Naive thymus-derived CD4-positive, alpha-beta T cell (primary cell): Measurements from ENCODE around the gene SFXN5. TPM values are rescaled to one million over a fixed set of nuclear protein-coding genes. Genes with fewer than 3 reads are reported as not detected.

Source experiments
- ATAC-seq: fragments of 150-1000 bp; cut with Tn5 transposase; 2 replicates; pipeline ENCODE4 v1.10.0; 2021; ENCODE audit warnings: mild to moderate bottlenecking, moderate library complexity
- CTCF ChIA-PET: fragments of 350-600 bp; sonication (Branson Sonifier 250); formaldehyde crosslinking; loops from one replicate; lab custom pipeline; 2021; ENCODE audit warnings: antibody characterized with exemption; lab: Charles Lee
- POLR2A ChIA-PET: fragments of 350-600 bp; sonication (Branson Sonifier 250); formaldehyde crosslinking; loops from one replicate; lab custom pipeline; 2021; ENCODE audit warnings: antibody characterized with exemption, inconsistent platforms; lab: Charles Lee
- DNase-seq, 9 donors: peaks; one replicate each; pipeline versions ENCODE4 v3.0.0 to v3.0.0-alpha.2; 2020 to 2022; ENCODE audit warnings: mixed read lengths in 1 of 9
- H3K27ac ChIP-seq: one replicate; pipeline ENCODE4 v1.7.0; 2013; ENCODE audit warnings: mild to moderate bottlenecking, low read depth, low read length, moderate library complexity
- H3K27me3 ChIP-seq, 2 donors: one replicate each; pipeline ENCODE4 v1.7.0; 2013; ENCODE audit warnings: low read length in 2 of 2, mild to moderate bottlenecking in 2 of 2, moderate library complexity in 2 of 2; ENCODE audit not compliant: control insufficient read depth in 2 of 2, insufficient read depth in 2 of 2
- H3K36me3 ChIP-seq, 3 experiments: 1 replicate in 2 of 3; 2 replicates in 1 of 3; pipeline ENCODE4 v1.7.0; 2013; ENCODE audit warnings: low read length in 3 of 3, mild to moderate bottlenecking in 3 of 3, moderate library complexity in 1 of 3; ENCODE audit not compliant: insufficient read depth in 3 of 3, control insufficient read depth in 2 of 3
- H3K4me1 ChIP-seq, 2 donors: one replicate each; pipeline ENCODE4 v1.7.0; 2013; ENCODE audit warnings: low read length in 2 of 2, mild to moderate bottlenecking in 2 of 2, moderate library complexity in 1 of 2; ENCODE audit not compliant: control insufficient read depth in 2 of 2, insufficient read depth in 2 of 2
- H3K4me3 ChIP-seq: 2 replicates; pipeline ENCODE4 v1.7.0; 2013; ENCODE audit warnings: mild to moderate bottlenecking, low read length
- H3K9me3 ChIP-seq, 3 experiments: 1 replicate in 2 of 3; 2 replicates in 1 of 3; pipeline ENCODE4 v1.7.0; 2013; ENCODE audit warnings: low read length in 3 of 3; ENCODE audit not compliant: control insufficient read depth in 2 of 3
- H3K27ac Mint-ChIP-seq, 9 donors: one replicate each; pipeline ENCODE4 v1.8.0; 2020 to 2022; ENCODE audit warnings: mixed read lengths in 9 of 9, mild to moderate bottlenecking in 8 of 9, moderate library complexity in 5 of 9, inconsistent platforms in 2 of 9
- H3K27me3 Mint-ChIP-seq, 5 donors: one replicate each; pipeline ENCODE4 v1.8.0; 2021 to 2022; ENCODE audit warnings: mixed read lengths in 5 of 5, mild to moderate bottlenecking in 1 of 5
- H3K36me3 Mint-ChIP-seq, 5 donors: one replicate each; pipeline ENCODE4 v1.8.0; 2020 to 2022; ENCODE audit warnings: mixed read lengths in 5 of 5, mild to moderate bottlenecking in 3 of 5, inconsistent platforms in 1 of 5
- H3K4me1 Mint-ChIP-seq, 7 donors: one replicate each; pipeline ENCODE4 v1.8.0; 2020 to 2022; ENCODE audit warnings: mixed read lengths in 7 of 7, mild to moderate bottlenecking in 3 of 7, inconsistent platforms in 1 of 7
- H3K4me3 Mint-ChIP-seq, 10 donors: one replicate each; pipeline ENCODE4 v1.8.0; 2020 to 2022; ENCODE audit warnings: mild to moderate bottlenecking in 10 of 10, mixed read lengths in 10 of 10, moderate library complexity in 6 of 10, inconsistent platforms in 2 of 10
- H3K9me3 Mint-ChIP-seq, 11 donors: one replicate each; pipeline ENCODE4 v1.8.0; 2020 to 2022; ENCODE audit warnings: mixed read lengths in 11 of 11, mild to moderate bottlenecking in 4 of 11, inconsistent platforms in 1 of 11, moderate library complexity in 1 of 11
- intact Hi-C, 2 donors: fragments of 100-400 bp; cut with micrococcal nuclease; formaldehyde crosslinking; loops; one replicate each; pipeline ENCODE4 v1.15.1; 2023
- polyA plus RNA-seq, 2 donors: library from polyadenylated mRNA; unstranded; fragments of 300-500 nt; fragmentation: Illumina TruSeq; gene quantifications; one replicate each; pipeline ENCODE4 v1.2.3, GENCODE V29; 2021
- total RNA-seq, 6 experiments: library from RNA in 5 of 6; stranded (reverse) in 5 of 6; gene quantifications; 1 replicate in 5 of 6; 2 replicates in 1 of 6; pipeline ENCODE4 v1.2.3 and lab custom pipeline; 2021 to 2026

Gene SFXN5
- total and polyA plus RNA-seq, 7 experiments from 2014 or later, result 2.2 to 17.4 (median 9.1) TPM

- no peaks in the 10 kb centered on the region for H3K27me3 Mint-ChIP-seq
- POLR2A ChIA-PET, result no interaction called here
- Histone ChIP-seq H3K27ac (no peak overlapping the region), H3K4me1 (no peaks in the 10 kb centered on the region), H3K36me3 (no peaks in the 10 kb centered on the region), H3K27me3 (no peaks in the 10 kb centered on the region), H3K4me3 (no peak overlapping the region), H3K9me3 (no peaks in the 10 kb centered on the region)
- DNase-seq (no peak), ATAC-seq (no peak)
- H3K27ac Mint-ChIP-seq, result no peak overlapping the region
- peaks cover 0 to 3% (median 0%) of the 10 kb centered on the region in 5 donors for H3K36me3 Mint-ChIP-seq
- CTCF ChIA-PET, result interaction anchor here (0.5 kb wide), 1 partner anchor 127 kb away, joined by 3 read pairs; no protein-coding TSS in a partner anchor
- no peaks in the 10 kb centered on the region for H3K4me1 Mint-ChIP-seq
- H3K4me3 Mint-ChIP-seq, result no peak overlapping the region
- intact Hi-C loops, result no loop called here
- H3K9me3 Mint-ChIP-seq, result no peaks in the 10 kb centered on the region
Measured at GRCh38 chr2:72998234-72998651, 73.3 kb downstream of the SFXN5 start.

- no peaks in the 10 kb centered on the region for H3K9me3 ChIP-seq
- no peaks in the 10 kb centered on the region for H3K4me1 Mint-ChIP-seq
- DNase-seq, result peak in 1 of 9 donors; percentile 9
- no peaks in the 10 kb centered on the region for H3K4me1 ChIP-seq
- intact Hi-C loops, result no loop called here
- no peaks in the 10 kb centered on the region for H3K27me3 ChIP-seq
- no peak for ATAC-seq
- no peaks in the 10 kb centered on the region for H3K36me3 ChIP-seq
- POLR2A ChIA-PET, result no interaction called here
- H3K4me3 ChIP-seq, result no peak overlapping the region
- H3K27ac ChIP-seq, result no peak overlapping the region
- no peak overlapping the region for H3K4me3 Mint-ChIP-seq
- H3K9me3 Mint-ChIP-seq, result no peaks in the 10 kb centered on the region
- CTCF ChIA-PET, result interaction anchor here (0.7 to 1.9 kb wide), 2 partner anchors 9 to 181 kb away, joined by 4 to 7 read pairs; no protein-coding TSS in a partner anchor
- no peaks in the 10 kb centered on the region for H3K27me3 Mint-ChIP-seq
- no peak overlapping the region for H3K27ac Mint-ChIP-seq
- peaks cover 0 to 3% (median 0%) of the 10 kb centered on the region in 5 donors for H3K36me3 Mint-ChIP-seq
Measured at GRCh38 chr2:72996117-72996502, 75.4 kb downstream of the SFXN5 start.

GRCh38 chr2:72995430-72996116, 75.9 kb downstream of the SFXN5 start:
- no peaks in the 10 kb centered on the region for H3K4me1 Mint-ChIP-seq

GRCh38 chr2:72994991-72995380, 76.5 kb downstream of the SFXN5 start:
- Mint-ChIP-seq H3K36me3 (peaks cover 0 to 3% (median 0%) of the 10 kb centered on the region in 5 donors), H3K4me1 (no peaks in the 10 kb centered on the region), H3K27ac (no peak overlapping the region), H3K9me3 (no peaks in the 10 kb centered on the region), H3K4me3 (no peak overlapping the region), H3K27me3 (no peaks in the 10 kb centered on the region)
- DNase-seq (no peak), ATAC-seq (no peak)
- Histone ChIP-seq H3K4me1 (no peaks in the 10 kb centered on the region), H3K27ac (no peak overlapping the region), H3K4me3 (no peak overlapping the region), H3K36me3 (no peaks in the 10 kb centered on the region), H3K27me3 (no peaks in the 10 kb centered on the region), H3K9me3 (no peaks in the 10 kb centered on the region)
- ChIA-PET POLR2A (no interaction called here), CTCF (interaction anchor here (0.8 to 3.6 kb wide), 4 partner anchors 91 to 182 kb away, joined by 4 to 30 read pairs (median 6); no protein-coding TSS in a partner anchor)
- intact Hi-C loops, result loop anchor here in 1 of 2 donors (5.0 kb wide), 1 partner anchor 92 kb away; no protein-coding TSS in a partner anchor

More at GRCh38 chr2:72995430-72996116, 75.9 kb downstream of the SFXN5 start:
- H3K4me3 Mint-ChIP-seq, result no peak overlapping the region
- H3K9me3 ChIP-seq, result no peaks in the 10 kb centered on the region
- no peak overlapping the region for H3K4me3 ChIP-seq
- H3K4me1 ChIP-seq, result no peaks in the 10 kb centered on the region
- ATAC-seq (no peak), DNase-seq (peak in 1 of 9 donors; percentile 14)
- H3K36me3 ChIP-seq, result no peaks in the 10 kb centered on the region
- no peaks in the 10 kb centered on the region for H3K27me3 Mint-ChIP-seq
- H3K27me3 ChIP-seq, result no peaks in the 10 kb centered on the region
- H3K27ac Mint-ChIP-seq, result no peak overlapping the region
- no peak overlapping the region for H3K27ac ChIP-seq
- CTCF ChIA-PET, result interaction anchor here (1.5 to 1.9 kb wide), 2 partner anchors 166 to 182 kb away, joined by 4 to 7 read pairs; no protein-coding TSS in a partner anchor
- H3K9me3 Mint-ChIP-seq, result no peaks in the 10 kb centered on the region
- POLR2A ChIA-PET, result no interaction called here
- H3K36me3 Mint-ChIP-seq, result peaks cover 0 to 3% (median 0%) of the 10 kb centered on the region in 5 donors
- intact Hi-C loops, result no loop called here

- Histone ChIP-seq H3K4me3 (no peak overlapping the region), H3K4me1 (no peaks in the 10 kb centered on the region), H3K27me3 (no peaks in the 10 kb centered on the region), H3K9me3 (no peaks in the 10 kb centered on the region), H3K27ac (no peak overlapping the region), H3K36me3 (no peaks in the 10 kb centered on the region)
- ATAC-seq (no peak), DNase-seq (peak in 1 of 9 donors; percentile 20)
- H3K36me3 Mint-ChIP-seq, result peaks cover 0 to 5% (median 0%) of the 10 kb centered on the region in 5 donors
- H3K9me3 Mint-ChIP-seq, result no peaks in the 10 kb centered on the region
- no peaks in the 10 kb centered on the region for H3K27me3 Mint-ChIP-seq
- intact Hi-C loops, result loop anchor here in 1 of 2 donors (5.0 kb wide), 1 partner anchor 93 kb away; no protein-coding TSS in a partner anchor
- ChIA-PET POLR2A (no interaction called here), CTCF (interaction anchor here (0.6 to 3.6 kb wide), 6 partner anchors 11 to 183 kb away, joined by 3 to 30 read pairs (median 4); no protein-coding TSS in a partner anchor)
- H3K27ac Mint-ChIP-seq, result peak overlapping the region in 1 of 9 donors; percentile 12
- H3K4me3 Mint-ChIP-seq, result no peak overlapping the region
- peaks cover 0 to 2% (median 0%) of the 10 kb centered on the region in 7 donors for H3K4me1 Mint-ChIP-seq
Measured at GRCh38 chr2:72994282-72994990, 77.1 kb downstream of the SFXN5 start.

- H3K4me3 ChIP-seq, result no peak overlapping the region
- no peaks in the 10 kb centered on the region for H3K27me3 ChIP-seq
- intact Hi-C loops, result loop anchor here (1.0 to 5.0 kb wide), 7 partner anchors 77 to 218 kb away; partner anchors contain the start of gene SFXN5 (in 1 of the 2)
- no peak overlapping the region for H3K27ac Mint-ChIP-seq
- DNase-seq (peak in 1 of 9 donors; percentile 7), ATAC-seq (no peak)
- no peak overlapping the region for H3K27ac ChIP-seq
- H3K9me3 ChIP-seq, result no peaks in the 10 kb centered on the region
- ChIA-PET POLR2A (no interaction called here), CTCF (interaction anchor here (0.8 to 3.6 kb wide), 5 partner anchors 12 to 183 kb away, joined by 3 to 30 read pairs (median 4); no protein-coding TSS in a partner anchor)
- no peaks in the 10 kb centered on the region for H3K9me3 Mint-ChIP-seq
- no peaks in the 10 kb centered on the region for H3K4me1 ChIP-seq
- H3K4me1 Mint-ChIP-seq, result peaks cover 0 to 8% (median 0%) of the 10 kb centered on the region in 7 donors
- H3K36me3 Mint-ChIP-seq, result peaks cover 0 to 8% (median 0%) of the 10 kb centered on the region in 5 donors
- no peaks in the 10 kb centered on the region for H3K27me3 Mint-ChIP-seq
- H3K4me3 Mint-ChIP-seq, result no peak overlapping the region
- H3K36me3 ChIP-seq, result no peaks in the 10 kb centered on the region
Measured at GRCh38 chr2:72993933-72994280, 77.6 kb downstream of the SFXN5 start.
